CD4-positive, alpha-beta memory T cell (primary cell): ENCODE measurements around the gene HMG20B. TPM values are rescaled to one million over a fixed set of nuclear protein-coding genes. Genes with fewer than 3 reads are reported as not detected.

Experiments
- CTCF ChIA-PET: fragments of 350-600 bp; sonication (Branson Sonifier 250); formaldehyde crosslinking; loops from one replicate; lab custom pipeline; 2021; ENCODE audit warnings: inconsistent platforms; ENCODE audit not compliant: partially characterized antibody; lab: Charles Lee
- POLR2A ChIA-PET: fragments of 350-600 bp; sonication (Branson Sonifier 250); formaldehyde crosslinking; loops from one replicate; lab custom pipeline; 2021; ENCODE audit not compliant: partially characterized antibody; lab: Charles Lee
- DNase-seq, 5 donors: peaks; one replicate each; pipeline versions ENCODE4 v3.0.0 to v3.0.0-alpha.2; 2020 to 2022; ENCODE audit warnings: mixed read lengths in 1 of 5
- H3K27ac ChIP-seq: one replicate; pipeline ENCODE4 v1.7.0; 2013; ENCODE audit warnings: low read depth, low read length
- H3K27me3 ChIP-seq: 2 replicates; pipeline ENCODE4 v1.7.0; 2013; ENCODE audit warnings: mild to moderate bottlenecking, low read length, moderate library complexity; ENCODE audit not compliant: insufficient read depth
- H3K36me3 ChIP-seq: 2 replicates; pipeline ENCODE4 v1.7.0; 2013; ENCODE audit warnings: mild to moderate bottlenecking, low read length, moderate library complexity; ENCODE audit not compliant: insufficient read depth
- H3K4me1 ChIP-seq: 2 replicates; pipeline ENCODE4 v1.7.0; 2013; ENCODE audit warnings: mild to moderate bottlenecking, low read length, moderate library complexity; ENCODE audit not compliant: insufficient read depth
- H3K4me3 ChIP-seq, 2 donors: one replicate each; pipeline ENCODE4 v1.7.0; 2013; ENCODE audit warnings: low read length in 2 of 2, mild to moderate bottlenecking in 1 of 2
- H3K9me3 ChIP-seq, 2 donors: one replicate each; pipeline ENCODE4 v1.7.0; 2013; ENCODE audit warnings: low read length in 2 of 2, control low read depth in 1 of 2; ENCODE audit not compliant: control insufficient read depth in 1 of 2
- H3K27ac Mint-ChIP-seq, 7 donors: one replicate each; pipeline ENCODE4 v1.8.0; 2020 to 2021; ENCODE audit warnings: mixed read lengths in 7 of 7, mild to moderate bottlenecking in 6 of 7, inconsistent platforms in 3 of 7, moderate library complexity in 3 of 7
- H3K27me3 Mint-ChIP-seq, 2 donors: one replicate each; pipeline ENCODE4 v1.8.0; 2020 to 2021; ENCODE audit warnings: mixed read lengths in 2 of 2
- H3K36me3 Mint-ChIP-seq, 2 donors: one replicate each; pipeline ENCODE4 v1.8.0; 2020 to 2021; ENCODE audit warnings: mixed read lengths in 2 of 2, inconsistent platforms in 1 of 2, mild to moderate bottlenecking in 1 of 2
- H3K4me1 Mint-ChIP-seq, 4 donors: one replicate each; pipeline ENCODE4 v1.8.0; 2020 to 2021; ENCODE audit warnings: mixed read lengths in 4 of 4, mild to moderate bottlenecking in 1 of 4
- H3K4me3 Mint-ChIP-seq, 8 donors: one replicate each; pipeline ENCODE4 v1.8.0; 2020 to 2021; ENCODE audit warnings: mixed read lengths in 8 of 8, mild to moderate bottlenecking in 7 of 8, moderate library complexity in 6 of 8, inconsistent platforms in 3 of 8
- H3K9me3 Mint-ChIP-seq, 8 donors: one replicate each; pipeline ENCODE4 v1.8.0; 2020 to 2021; ENCODE audit warnings: mixed read lengths in 8 of 8, mild to moderate bottlenecking in 5 of 8, inconsistent platforms in 3 of 8, moderate library complexity in 1 of 8
- intact Hi-C: fragments of 100-400 bp; cut with micrococcal nuclease; formaldehyde crosslinking; loops from one replicate; pipeline ENCODE4 v1.15.1; 2023
- polyA plus RNA-seq, 2 donors: library from polyadenylated mRNA; unstranded; fragments of 300-500 nt; fragmentation: Illumina TruSeq; gene quantifications; one replicate each; pipeline ENCODE4 v1.2.3, GENCODE V29; 2021
- total RNA-seq, 2 experiments: library from RNA; stranded (reverse); gene quantifications; one replicate each; pipeline ENCODE4 v1.2.3, GENCODE V29; 2021

HMG20B gene
- total and polyA plus RNA-seq, 4 experiments from 2014 or later: 42.4 to 51.6 (median 45.6) TPM

GRCh38 chr19:3548606-3549005 lies 24.1 kb upstream of the HMG20B start:
- Histone ChIP-seq H3K4me1 (peaks cover 24% of the 10 kb centered on the region), H3K4me3 (no peak overlapping the region), H3K27me3 (no peaks in the 10 kb centered on the region), H3K9me3 (no peaks in the 10 kb centered on the region), H3K27ac (no peak overlapping the region), H3K36me3 (peaks cover 9% of the 10 kb centered on the region)
- intact Hi-C loops: loop anchor here (5.0 kb wide), 2 partner anchors 39 to 159 kb away; partner anchors contain the start of genes GIPC3 and TJP3
- Mint-ChIP-seq H3K4me1 (peaks cover 9 to 21% (median 15%) of the 10 kb centered on the region in 4 donors), H3K9me3 (no peaks in the 10 kb centered on the region), H3K4me3 (no peak overlapping the region), H3K27ac (peak overlapping the region in 1 of 7 donors; percentile 58), H3K36me3 (peaks cover 0 to 22% of the 10 kb centered on the region in 2 donors), H3K27me3 (no peaks in the 10 kb centered on the region)
- CTCF ChIA-PET: interaction anchor here (1.1 kb wide), 1 partner anchor 27 kb away, joined by 3 read pairs; no protein-coding TSS in a partner anchor
- DNase-seq: no peak
- POLR2A ChIA-PET: interaction anchor here (0.6 to 3.2 kb wide), 2 partner anchors 8 kb away, joined by 4 to 12 read pairs; partner anchors contain the start of gene MFSD12

- Mint-ChIP-seq H3K9me3 (no peaks in the 10 kb centered on the region), H3K36me3 (peaks cover 0 to 26% of the 10 kb centered on the region in 2 donors), H3K4me3 (peak overlapping the region in 1 of 8 donors; percentile 6), H3K4me1 (peaks cover 12 to 29% (median 22%) of the 10 kb centered on the region in 4 donors), H3K27ac (peak overlapping the region in 1 of 7 donors; percentile 35), H3K27me3 (no peaks in the 10 kb centered on the region)
- no peak overlapping the region for H3K4me3 ChIP-seq
- DNase-seq: no peak
- no peak overlapping the region for H3K27ac ChIP-seq
- H3K9me3 ChIP-seq: no peaks in the 10 kb centered on the region
- peaks cover 9% of the 10 kb centered on the region for H3K36me3 ChIP-seq
- CTCF ChIA-PET: interaction anchor here (1.1 kb wide), 1 partner anchor 25 kb away, joined by 3 read pairs; no protein-coding TSS in a partner anchor
- no peaks in the 10 kb centered on the region for H3K27me3 ChIP-seq
- peaks cover 36% of the 10 kb centered on the region for H3K4me1 ChIP-seq
- POLR2A ChIA-PET: no interaction called here
- intact Hi-C loops: loop anchor here (5.0 kb wide), 2 partner anchors 37 to 157 kb away; partner anchors contain the start of genes GIPC3 and TJP3
These were observed 22.9 kb upstream of the HMG20B start for GRCh38 chr19:3549816-3550215.

- Mint-ChIP-seq H3K27ac (peak overlapping the region; percentile 55 to 91 (median 75)), H3K4me1 (peaks cover 14 to 31% (median 26%) of the 10 kb centered on the region in 4 donors), H3K9me3 (no peaks in the 10 kb centered on the region), H3K27me3 (no peaks in the 10 kb centered on the region), H3K36me3 (peaks cover 0 to 17% of the 10 kb centered on the region in 2 donors), H3K4me3 (peak overlapping the region in 2 of 8 donors; percentile 39 to 48)
- H3K4me1 ChIP-seq: peaks cover 43% of the 10 kb centered on the region
- intact Hi-C loops: no loop called here
- H3K4me3 ChIP-seq: no peak overlapping the region
- no peak overlapping the region for H3K27ac ChIP-seq
- no peaks in the 10 kb centered on the region for H3K27me3 ChIP-seq
- DNase-seq: no peak
- ChIA-PET POLR2A (no interaction called here), CTCF (no interaction called here)
- peaks cover under 1% of the 10 kb centered on the region for H3K36me3 ChIP-seq
- no peaks in the 10 kb centered on the region for H3K9me3 ChIP-seq
These were observed 21.6 kb upstream of the HMG20B start for GRCh38 chr19:3550947-3551791.

GRCh38 chr19:3551792-3552095 lies 21.0 kb upstream of the HMG20B start:
- no peaks in the 10 kb centered on the region for H3K36me3 ChIP-seq
- peaks cover 20 to 37% (median 31%) of the 10 kb centered on the region in 4 donors for H3K4me1 Mint-ChIP-seq
- peaks cover 0 to under 1% of the 10 kb centered on the region in 2 donors for H3K27me3 Mint-ChIP-seq
- H3K4me1 ChIP-seq: peaks cover 48% of the 10 kb centered on the region
- peaks cover 0 to 20% of the 10 kb centered on the region in 2 donors for H3K36me3 Mint-ChIP-seq
- H3K4me3 ChIP-seq: no peak overlapping the region
- no peaks in the 10 kb centered on the region for H3K9me3 ChIP-seq
- no peak overlapping the region for H3K27ac ChIP-seq
- intact Hi-C loops: no loop called here
- peak overlapping the region; percentile 51 to 91 (median 75) for H3K27ac Mint-ChIP-seq
- H3K4me3 Mint-ChIP-seq: peak overlapping the region in 3 of 8 donors; percentile 17 to 48 (median 39)
- H3K27me3 ChIP-seq: no peaks in the 10 kb centered on the region
- DNase-seq: no peak
- CTCF ChIA-PET: no interaction called here
- H3K9me3 Mint-ChIP-seq: peaks cover 0 to 2% (median 0%) of the 10 kb centered on the region in 8 donors
- POLR2A ChIA-PET: no interaction called here

- H3K4me1 Mint-ChIP-seq: peaks cover 23 to 46% (median 38%) of the 10 kb centered on the region in 4 donors
- H3K9me3 Mint-ChIP-seq: peaks cover 0 to 3% (median 0%) of the 10 kb centered on the region in 8 donors
- Histone ChIP-seq H3K36me3 (no peaks in the 10 kb centered on the region), H3K27ac (peak overlapping the region; percentile 52), H3K9me3 (no peaks in the 10 kb centered on the region), H3K4me3 (peak overlapping the region in 1 of 2 donors; percentile 29), H3K4me1 (peaks cover 56% of the 10 kb centered on the region), H3K27me3 (no peaks in the 10 kb centered on the region)
- DNase-seq: peak; percentile 69 to 82 (median 74)
- H3K36me3 Mint-ChIP-seq: peaks cover 0 to 12% of the 10 kb centered on the region in 2 donors
- peak overlapping the region; percentile 94 to 99 (median 97) for H3K27ac Mint-ChIP-seq
- intact Hi-C loops: loop anchor here (1.0 to 2.0 kb wide), 2 partner anchors 9 to 48 kb away; partner anchors contain the start of gene FZR1
- POLR2A ChIA-PET: interaction anchor here (0.7 to 7.2 kb wide), 14 partner anchors 9 to 692 kb away, joined by 3 to 54 read pairs (median 4); partner anchors contain the start of genes DOHH, FZR1, GIPC3 and HMG20B
- peaks cover 0 to 1% of the 10 kb centered on the region in 2 donors for H3K27me3 Mint-ChIP-seq
- CTCF ChIA-PET: interaction anchor here (4.3 kb wide), 1 partner anchor 8 kb away, joined by 49 read pairs; no protein-coding TSS in a partner anchor
- peak overlapping the region; percentile 82 to 98 (median 96) for H3K4me3 Mint-ChIP-seq
These were observed 18.3 kb upstream of the HMG20B start for GRCh38 chr19:3554254-3555083.

- POLR2A ChIA-PET: interaction anchor here (0.7 to 7.2 kb wide), 17 partner anchors 8 to 691 kb away, joined by 3 to 54 read pairs (median 7); partner anchors contain the start of genes DOHH, FZR1, GIPC3 and HMG20B
- Histone ChIP-seq H3K36me3 (no peaks in the 10 kb centered on the region), H3K9me3 (no peaks in the 10 kb centered on the region), H3K27ac (peak overlapping the region; percentile 74), H3K27me3 (no peaks in the 10 kb centered on the region), H3K4me3 (peak overlapping the region; percentile 73 to 81), H3K4me1 (peaks cover 56% of the 10 kb centered on the region)
- Mint-ChIP-seq H3K9me3 (peaks cover 0 to 3% (median 0%) of the 10 kb centered on the region in 8 donors), H3K4me1 (peaks cover 23 to 46% (median 38%) of the 10 kb centered on the region in 4 donors), H3K27me3 (peaks cover 0 to 1% of the 10 kb centered on the region in 2 donors), H3K4me3 (peak overlapping the region; percentile 92 to 99 (median 96)), H3K36me3 (peaks cover 0 to 12% of the 10 kb centered on the region in 2 donors), H3K27ac (peak overlapping the region; percentile 92 to 99 (median 97))
- CTCF ChIA-PET: interaction anchor here (2.1 to 4.3 kb wide), 3 partner anchors 10 to 30 kb away, joined by 5 to 49 read pairs (median 9); partner anchors contain the start of gene GIPC3
- intact Hi-C loops: loop anchor here (2.0 kb wide), 1 partner anchor 49 kb away; the partner anchor contains the start of gene FZR1
- DNase-seq: peak in 1 of 5 donors; percentile 23
These were observed 16.9 kb upstream of the HMG20B start for GRCh38 chr19:3555653-3556422.
